Measurements from ENCODE around the gene SCNN1A. TPM values are rescaled to one million over a fixed set of nuclear protein-coding genes. Genes with fewer than 3 reads are reported as not detected.

The SCNN1A gene
- total and polyA plus RNA-seq, 2 of the 4 experiments (the other 2 are of a cell fraction), result 0.41 TPM; not detected in 1

DNA sequence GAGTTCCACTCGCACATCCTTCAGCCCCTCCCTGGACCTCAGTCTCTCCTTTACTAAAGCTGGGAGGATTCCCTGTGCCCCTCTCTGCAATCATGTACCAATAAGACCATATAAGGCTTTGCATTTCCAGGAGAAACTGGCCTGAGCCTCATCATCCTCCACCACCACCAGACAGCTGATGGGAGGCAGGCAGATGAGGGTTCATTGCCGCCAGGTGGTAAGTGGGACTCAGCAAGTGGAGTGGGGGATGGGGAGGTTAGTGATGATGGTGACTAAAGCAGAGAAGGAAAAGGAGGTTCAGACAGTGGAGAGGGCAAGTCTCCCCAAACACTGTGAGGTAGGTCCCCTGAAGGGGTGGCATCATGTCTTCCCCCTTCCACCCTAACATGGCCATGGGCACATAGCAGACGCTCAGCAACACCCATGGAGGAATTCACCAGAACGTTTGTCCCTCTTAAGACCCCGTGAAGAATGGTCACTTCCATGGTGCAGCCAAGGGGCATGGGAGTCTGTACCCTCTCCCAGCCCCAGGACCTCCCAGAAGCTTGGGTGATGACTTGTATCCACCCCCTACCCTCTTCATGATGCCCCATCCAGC, 29.0 kb downstream of the SCNN1A start:
- no peak for ATAC-seq (ENCODE audit: low read depth)
- no peak overlapping the region for H3K56ac ChIP-seq (ENCODE audit: extremely low read depth, insufficient read depth, low read length)
- H2BK15ac ChIP-seq (ENCODE audit: low read depth, low read length), result peak overlapping the region; percentile 67; the same call in 2 of the 3 replicates
- H2BK5ac ChIP-seq (ENCODE audit: low read depth, low read length, poor library complexity, severe bottlenecking), result peak overlapping the region; percentile 12
- peaks cover 28% of the 10 kb centered on the region for H3K9me1 ChIP-seq (ENCODE audit: insufficient read depth, low read length)
- peak overlapping the region; percentile 65 for H4K91ac ChIP-seq (ENCODE audit: insufficient read depth, low read depth, low read length)
- peak overlapping the region; percentile 56 for H2AK9ac ChIP-seq (replicated peaks; ENCODE audit: low read depth, low read length, poor library complexity)
- H4K20me1 ChIP-seq (ENCODE audit: insufficient read depth, low read length), result no peaks in the 10 kb centered on the region
- peak overlapping the region; percentile 71 for H2BK120ac ChIP-seq (ENCODE audit: low read depth, low read length)
- no peak overlapping the region for H3K4me3 ChIP-seq (ENCODE audit: insufficient read depth, low read depth, low read length)
- H3K4me2 ChIP-seq (ENCODE audit: low read depth, low read length), result no peak overlapping the region
- no peaks in the 10 kb centered on the region for H3K9me3 ChIP-seq (ENCODE audit: control insufficient read depth, insufficient read depth, low read length)
- H3K4me1 ChIP-seq (ENCODE audit: control insufficient read depth, insufficient read depth, low read length), result peaks cover 23% of the 10 kb centered on the region
- CTCF ChIA-PET, result interaction anchor here (0.6 kb wide), 1 partner anchor 358 kb away, joined by 3 read pairs; no protein-coding TSS in a partner anchor
- H3K36me3 ChIP-seq (ENCODE audit: control insufficient read depth, insufficient read depth, low read length), result no peaks in the 10 kb centered on the region
- peak overlapping the region; percentile 56 for H3K4ac ChIP-seq (ENCODE audit: low read depth, low read length)
- H3K27ac ChIP-seq (ENCODE audit: insufficient read depth, low read length), result no peak overlapping the region
- peak overlapping the region; percentile 84 for H2AK5ac ChIP-seq (ENCODE audit: low read depth, low read length)
- H3K79me1 ChIP-seq (ENCODE audit: low read depth in 1 of 2, low read length in 2 of 2), result peaks cover 6 to 29% of the 10 kb centered on the region in 2 experiments; a peak in 2 of 4 replicates
- no peak for DNase-seq
- 100% methylated on average over 3 of the region's 5 CpGs; no CpG with 5 or more reads in 1 of the 2 experiments for WGBS, 2 experiments (ENCODE audit: extremely low coverage in 2 of 2, insufficient read length in 1 of 2)
- H2AFZ ChIP-seq (replicated peaks; ENCODE audit: low read length, poor library complexity), result peak overlapping the region; percentile 40
- no TSS peak for BruUV-seq (replicated peaks)
- dilution Hi-C loops (cut with HindIII; ENCODE audit: low sequenced_read_pairs, unreplicated experiment) (no loop called here), intact Hi-C loops (cut with micrococcal nuclease) (no loop called here), in situ Hi-C loops (cut with MboI; ENCODE audit: low sequenced_read_pairs) (no loop called here)
- POLR2A ChIA-PET (ENCODE audit: unreplicated experiment), result interaction anchor here (1.8 kb wide), 1 partner anchor 10 kb away, joined by 5 read pairs; no protein-coding TSS in a partner anchor
- H3K23ac ChIP-seq (ENCODE audit: low read depth, low read length), result peak overlapping the region; percentile 44; the same call in 1 of the 2 replicates
- H3K9ac ChIP-seq (ENCODE audit: low read depth, low read length), result no peak overlapping the region
- no peaks in the 10 kb centered on the region for H3K27me3 ChIP-seq (ENCODE audit: control insufficient read depth, insufficient read depth, low read length)
- no peak for TF ChIP-seq BHLHE40 (IDR thresholded peaks at IDR 0.05; ENCODE audit: low read depth, low read length)
- TF ChIP-seq RCOR1 (IDR thresholded peaks at IDR 0.05; ENCODE audit: insufficient replicate concordance, low read length), result no peak
- TF ChIP-seq, protein P1, sequence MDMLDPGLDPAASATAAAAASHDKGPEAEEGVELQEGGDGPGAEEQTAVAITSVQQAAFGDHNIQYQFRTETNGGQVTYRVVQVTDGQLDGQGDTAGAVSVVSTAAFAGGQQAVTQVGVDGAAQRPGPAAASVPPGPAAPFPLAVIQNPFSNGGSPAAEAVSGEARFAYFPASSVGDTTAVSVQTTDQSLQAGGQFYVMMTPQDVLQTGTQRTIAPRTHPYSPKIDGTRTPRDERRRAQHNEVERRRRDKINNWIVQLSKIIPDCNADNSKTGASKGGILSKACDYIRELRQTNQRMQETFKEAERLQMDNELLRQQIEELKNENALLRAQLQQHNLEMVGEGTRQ (IDR thresholded peaks at IDR 0.05; ENCODE audit: low read depth, low read length), result no peak
- no peak for TF ChIP-seq MAFK (IDR thresholded peaks at IDR 0.05; ENCODE audit: low read depth, low read length)
- TF ChIP-seq CHD1 (IDR thresholded peaks at IDR 0.05; ENCODE audit: low read depth, low read length), result no peak
- TF ChIP-seq, protein P2, sequence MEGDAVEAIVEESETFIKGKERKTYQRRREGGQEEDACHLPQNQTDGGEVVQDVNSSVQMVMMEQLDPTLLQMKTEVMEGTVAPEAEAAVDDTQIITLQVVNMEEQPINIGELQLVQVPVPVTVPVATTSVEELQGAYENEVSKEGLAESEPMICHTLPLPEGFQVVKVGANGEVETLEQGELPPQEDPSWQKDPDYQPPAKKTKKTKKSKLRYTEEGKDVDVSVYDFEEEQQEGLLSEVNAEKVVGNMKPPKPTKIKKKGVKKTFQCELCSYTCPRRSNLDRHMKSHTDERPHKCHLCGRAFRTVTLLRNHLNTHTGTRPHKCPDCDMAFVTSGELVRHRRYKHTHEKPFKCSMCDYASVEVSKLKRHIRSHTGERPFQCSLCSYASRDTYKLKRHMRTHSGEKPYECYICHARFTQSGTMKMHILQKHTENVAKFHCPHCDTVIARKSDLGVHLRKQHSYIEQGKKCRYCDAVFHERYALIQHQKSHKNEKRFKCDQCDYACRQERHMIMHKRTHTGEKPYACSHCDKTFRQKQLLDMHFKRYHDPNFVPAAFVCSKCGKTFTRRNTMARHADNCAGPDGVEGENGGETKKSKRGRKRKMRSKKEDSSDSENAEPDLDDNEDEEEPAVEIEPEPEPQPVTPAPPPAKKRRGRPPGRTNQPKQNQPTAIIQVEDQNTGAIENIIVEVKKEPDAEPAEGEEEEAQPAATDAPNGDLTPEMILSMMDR (conservative IDR thresholded peaks at IDR 0.05; ENCODE audit: low read depth, low read length), result no peak
- no peak for TF ChIP-seq CEBPB (IDR thresholded peaks at IDR 0.05; ENCODE audit: low read depth, low read length)
- no peak for TF ChIP-seq RFX5 (IDR thresholded peaks at IDR 0.05; ENCODE audit: low read depth, low read length)
- TF ChIP-seq, protein P3, sequence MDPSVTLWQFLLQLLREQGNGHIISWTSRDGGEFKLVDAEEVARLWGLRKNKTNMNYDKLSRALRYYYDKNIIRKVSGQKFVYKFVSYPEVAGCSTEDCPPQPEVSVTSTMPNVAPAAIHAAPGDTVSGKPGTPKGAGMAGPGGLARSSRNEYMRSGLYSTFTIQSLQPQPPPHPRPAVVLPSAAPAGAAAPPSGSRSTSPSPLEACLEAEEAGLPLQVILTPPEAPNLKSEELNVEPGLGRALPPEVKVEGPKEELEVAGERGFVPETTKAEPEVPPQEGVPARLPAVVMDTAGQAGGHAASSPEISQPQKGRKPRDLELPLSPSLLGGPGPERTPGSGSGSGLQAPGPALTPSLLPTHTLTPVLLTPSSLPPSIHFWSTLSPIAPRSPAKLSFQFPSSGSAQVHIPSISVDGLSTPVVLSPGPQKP (IDR thresholded peaks at IDR 0.05; ENCODE audit: borderline replicate concordance, low read depth, low read length), result no peak
- TF ChIP-seq MAZ (IDR thresholded peaks at IDR 0.05; ENCODE audit: borderline replicate concordance, low read depth, low read length), result no peak
- no peak for TF ChIP-seq NFE2L2 (IDR thresholded peaks at IDR 0.05; ENCODE audit: low read depth, low read length)
- TF ChIP-seq MXI1 (IDR thresholded peaks at IDR 0.05; ENCODE audit: borderline replicate concordance, low read depth, low read length), result no peak
- TF ChIP-seq POLR2A (IDR thresholded peaks at IDR 0.05; ENCODE audit: low read depth, low read length), result no peak
- H3K14ac ChIP-seq (replicated peaks; ENCODE audit: low read depth, low read length), result peak overlapping the region; percentile 85
- H4K8ac ChIP-seq (ENCODE audit: low read depth in 2 of 2, low read length in 2 of 2), result peak overlapping the region in 1 of 2 experiments; percentile 27; a peak in 2 of 4 replicates
- H4K5ac ChIP-seq (ENCODE audit: low read depth, low read length), result no peak overlapping the region
- H3K18ac ChIP-seq (ENCODE audit: low read depth, low read length), result peak overlapping the region; percentile 56; the same call in 1 of the 2 replicates
- peak overlapping the region; percentile 73 for H2BK20ac ChIP-seq (ENCODE audit: low read depth, low read length)

Measured in IMR-90 (cell line).